ENCODE measurements around the gene CCDC85C. TPM values are rescaled to one million over a fixed set of nuclear protein-coding genes. Genes with fewer than 3 reads are reported as not detected.

Gene CCDC85C
- total RNA-seq, 1 experiment from 2014 or later: 42.3 TPM

- ChIA-PET CTCF (no interaction called here), POLR2A (no interaction called here), RAD21 (ENCODE audit: low non-redundant PET in 1 of 2, low total read pairs in 2 of 2, uncharacterized antibody in 2 of 2, unreplicated experiment in 2 of 2) (no interaction called here)
- H3K9me3 ChIP-seq (ENCODE audit: control insufficient read depth in 1 of 2, insufficient read depth in 1 of 2, low read depth in 1 of 2, low read length in 2 of 2): no peaks in the 10 kb centered on the region
- no peak overlapping the region for H3K4me2 ChIP-seq (ENCODE audit: low read length)
- H3K9ac ChIP-seq (ENCODE audit: low read length): no peak overlapping the region
- ATAC-seq (no peak), DNase-seq (ENCODE audit: low read depth, low spot score) (no peak)
- H3K4me3 ChIP-seq (replicated peaks in 1 of 2; ENCODE audit: low read depth in 1 of 2, low read length in 2 of 2): no peak overlapping the region
- H3K79me2 ChIP-seq (ENCODE audit: insufficient read depth, low read length): peaks cover 47% of the 10 kb centered on the region
- H2AFZ ChIP-seq (ENCODE audit: low read depth, low read length, poor library complexity, severe bottlenecking): no peak overlapping the region
- no peak overlapping the region for H3K27ac ChIP-seq (ENCODE audit: low read depth, low read length)
- H3K9me2 ChIP-seq (ENCODE audit: insufficient read depth): no peaks in the 10 kb centered on the region
- intact Hi-C loops (cut with micrococcal nuclease): no loop called here
- H3K36me3 ChIP-seq (ENCODE audit: control insufficient read depth in 1 of 2, insufficient read depth in 2 of 2, low read length in 2 of 2): no peaks in the 10 kb centered on the region
- no peaks in the 10 kb centered on the region for H3K27me3 ChIP-seq (ENCODE audit: insufficient read depth, low read length)
- H3K4me1 ChIP-seq (ENCODE audit: control insufficient read depth in 1 of 2, insufficient read depth in 2 of 2, low read length in 2 of 2): peaks cover 20 to 26% of the 10 kb centered on the region in 2 experiments
- no peaks in the 10 kb centered on the region for H4K20me1 ChIP-seq (ENCODE audit: insufficient read depth)
- no TSS peak for BruUV-seq (replicated peaks)
- TF ChIP-seq ZBTB33 (IDR thresholded peaks at IDR 0.05; ENCODE audit: extremely low read depth, insufficient replicate concordance, low read length) (no peak), EGR1 (IDR thresholded peaks at IDR 0.05; ENCODE audit: low read depth) (no peak), POLR2AphosphoS5 (IDR thresholded peaks at IDR 0.05; ENCODE audit: low read depth, low read length) (no peak), SIN3A (IDR thresholded peaks at IDR 0.05; ENCODE audit: low read depth) (no peak), CTCF (IDR thresholded peaks at IDR 0.05 in 2 of 3, conservative IDR thresholded peaks at IDR 0.05 in 1 of 3; ENCODE audit: borderline replicate concordance in 1 of 3, insufficient read depth in 1 of 3, low read depth in 2 of 3, low read length in 2 of 3) (no peak), CBX3 (IDR thresholded peaks at IDR 0.05; ENCODE audit: low read depth) (no peak), POLR2A (IDR thresholded peaks at IDR 0.05; ENCODE audit: borderline replicate concordance, extremely low read depth, insufficient read depth, insufficient read length) (no peak), SRF (IDR thresholded peaks at IDR 0.05; ENCODE audit: low read depth) (no peak), MAX (IDR thresholded peaks at IDR 0.05) (no peak), EZH2phosphoT487 (IDR thresholded peaks at IDR 0.05; ENCODE audit: borderline replicate concordance) (no peak)
Observed at GRCh38 chr14:99559286-99559990, 44.6 kb downstream of the CCDC85C start.

Data from HCT116 (cell line).